Central memory CD8-positive, alpha-beta T cell (primary cell): ENCODE data around the gene CHRNB2.

ENCODE experiments used
- ATAC-seq: fragments of 150-1000 bp; cut with Tn5 transposase; replicated peaks from 2 replicates; pipeline ENCODE4 v1.10.0; 2022; ENCODE audit warnings: mild to moderate bottlenecking, moderate FRiP score, moderate number of reproducible peaks; ENCODE audit not compliant: poor library complexity, severe bottlenecking; ENCODE audit errors: extremely low read depth
- DNase-seq, 2 donors: peaks; one replicate each; pipeline ENCODE4 v3.0.0; 2021; ENCODE audit warnings: low spot score in 2 of 2
- H3K27ac Mint-ChIP-seq: one replicate; pipeline ENCODE4 v1.8.0; 2022; ENCODE audit warnings: low read depth, mild to moderate bottlenecking, moderate library complexity, mixed read lengths
- H3K27me3 Mint-ChIP-seq: one replicate; pipeline ENCODE4 v1.8.0; 2022; ENCODE audit warnings: mixed read lengths
- H3K36me3 Mint-ChIP-seq: one replicate; pipeline ENCODE4 v1.8.0; 2022; ENCODE audit warnings: mild to moderate bottlenecking, moderate library complexity, mixed read lengths; ENCODE audit not compliant: insufficient read depth
- H3K4me1 Mint-ChIP-seq: one replicate; pipeline ENCODE4 v1.8.0; 2022; ENCODE audit warnings: mixed read lengths
- H3K4me3 Mint-ChIP-seq: one replicate; pipeline ENCODE4 v1.8.0; 2022; ENCODE audit warnings: mild to moderate bottlenecking, moderate library complexity, mixed read lengths
- H3K9me3 Mint-ChIP-seq: one replicate; pipeline ENCODE4 v1.8.0; 2022; ENCODE audit warnings: mixed read lengths

CHRNB2 gene

DNA sequence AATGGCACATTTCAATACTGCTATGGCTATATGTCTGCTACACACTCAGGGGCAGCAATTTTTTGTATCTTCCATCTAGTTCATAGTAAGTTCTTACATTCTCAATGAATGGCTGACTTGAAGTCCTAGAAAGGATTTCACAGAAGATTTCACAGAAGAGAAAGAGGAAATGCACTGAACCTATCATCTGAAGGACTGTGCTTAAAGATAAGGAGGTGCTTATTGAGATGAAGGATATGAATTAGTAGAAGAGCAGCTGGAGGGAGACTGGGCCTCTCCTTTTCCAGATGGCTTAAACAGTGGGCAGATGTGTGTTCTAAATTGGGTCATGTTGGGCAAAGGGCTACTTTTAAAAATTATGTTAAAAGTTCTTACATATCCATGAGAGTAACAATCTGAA is 25.8 kb downstream of the CHRNB2 start:
- H3K27me3 Mint-ChIP-seq, result no peaks in the 10 kb centered on the region
- H3K4me3 Mint-ChIP-seq, result no peak overlapping the region
- ATAC-seq (no peak), DNase-seq (no peak)
- H3K4me1 Mint-ChIP-seq, result peaks cover 14% of the 10 kb centered on the region
- H3K27ac Mint-ChIP-seq, result no peak overlapping the region
- H3K9me3 Mint-ChIP-seq, result no peaks in the 10 kb centered on the region
- H3K36me3 Mint-ChIP-seq, result peaks cover 86% of the 10 kb centered on the region

DNA sequence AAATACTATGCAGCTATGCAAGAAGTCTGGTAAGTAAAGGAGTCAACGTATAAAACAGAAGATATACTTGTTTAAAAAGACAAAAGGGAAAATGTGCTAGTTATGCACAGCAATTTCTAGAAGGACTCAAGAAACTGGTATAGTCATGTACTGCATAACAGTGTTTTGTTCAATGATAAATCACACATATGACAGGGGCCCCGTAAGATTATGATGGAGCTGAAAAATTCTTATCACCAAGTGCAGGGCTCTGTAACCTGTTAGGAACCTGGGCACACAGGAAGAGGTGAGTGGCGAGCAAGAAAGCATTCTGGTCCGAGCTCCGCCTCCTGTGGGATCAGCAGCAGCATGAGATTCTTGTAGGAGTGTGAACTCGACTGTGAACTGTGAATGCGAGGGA is 27.2 kb downstream of the CHRNB2 start:
- Mint-ChIP-seq H3K9me3 (no peaks in the 10 kb centered on the region), H3K36me3 (peaks cover 78% of the 10 kb centered on the region), H3K27ac (no peak overlapping the region), H3K27me3 (no peaks in the 10 kb centered on the region), H3K4me1 (peaks cover 20% of the 10 kb centered on the region), H3K4me3 (no peak overlapping the region)
- ATAC-seq, result no peak
- DNase-seq, result no peak

DNA sequence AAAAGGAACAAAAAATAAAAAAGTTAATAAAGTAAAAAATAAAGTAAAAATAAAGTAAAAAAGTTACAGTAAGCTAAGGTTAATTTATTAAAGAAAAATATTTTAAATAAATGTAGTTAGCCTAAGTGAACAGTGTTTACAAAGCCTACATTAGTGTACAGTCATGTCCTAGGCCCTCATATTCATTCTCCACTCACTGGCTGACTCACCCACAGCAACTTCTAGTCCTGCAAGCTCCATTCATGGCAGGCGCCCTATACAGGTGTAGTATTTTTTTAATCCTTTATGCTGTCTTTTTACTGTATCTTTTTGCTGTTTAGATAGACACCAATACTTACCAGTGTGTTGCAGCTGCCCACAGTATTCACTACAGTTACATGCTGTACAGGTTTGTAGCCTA is 28.0 kb downstream of the CHRNB2 start:
- H3K9me3 Mint-ChIP-seq, result no peaks in the 10 kb centered on the region
- no peak overlapping the region for H3K4me3 Mint-ChIP-seq
- peaks cover 78% of the 10 kb centered on the region for H3K36me3 Mint-ChIP-seq
- H3K27ac Mint-ChIP-seq, result no peak overlapping the region
- peaks cover 28% of the 10 kb centered on the region for H3K4me1 Mint-ChIP-seq
- DNase-seq (no peak), ATAC-seq (no peak)
- H3K27me3 Mint-ChIP-seq, result no peaks in the 10 kb centered on the region

DNA sequence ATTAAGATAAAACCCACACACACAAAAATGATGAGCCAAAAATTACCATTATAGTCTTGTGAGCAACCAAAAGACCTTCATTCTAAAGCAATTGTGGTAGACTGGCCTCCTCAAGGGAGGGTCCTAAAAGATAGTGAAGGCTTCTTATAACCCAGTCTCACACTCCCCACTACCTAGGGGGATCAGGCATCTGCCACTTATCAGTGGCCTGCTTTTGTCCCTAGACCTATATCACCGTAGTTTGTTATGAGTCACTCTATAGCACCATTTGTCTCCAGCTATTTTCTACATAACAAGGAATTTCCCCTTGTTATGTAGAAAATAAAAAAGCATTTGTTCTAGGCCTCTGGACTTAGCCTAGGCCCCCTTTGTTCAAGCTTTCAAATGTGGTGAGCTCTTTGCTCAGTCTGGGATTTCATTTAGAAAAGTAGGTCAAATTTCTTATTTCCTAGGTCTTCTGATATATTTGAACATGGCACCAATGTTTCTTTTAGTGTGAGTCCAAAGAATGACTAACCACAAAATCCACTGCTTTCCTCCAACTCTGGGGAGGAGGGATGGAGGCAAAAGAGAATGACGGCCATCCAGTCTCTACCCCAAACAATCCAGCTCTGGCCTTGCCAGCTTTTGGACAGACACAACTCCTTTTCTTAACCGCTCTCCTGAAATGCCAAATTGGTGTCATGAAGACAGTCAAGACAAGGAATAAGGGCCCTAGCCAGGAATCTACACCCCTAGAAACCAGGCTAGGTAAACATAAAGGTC is 31.5 kb downstream of the CHRNB2 start:
- no peak overlapping the region for H3K27ac Mint-ChIP-seq
- no peak overlapping the region for H3K4me3 Mint-ChIP-seq
- peaks cover 55% of the 10 kb centered on the region for H3K4me1 Mint-ChIP-seq
- no peaks in the 10 kb centered on the region for H3K27me3 Mint-ChIP-seq
- H3K9me3 Mint-ChIP-seq, result no peaks in the 10 kb centered on the region
- peaks cover 72% of the 10 kb centered on the region for H3K36me3 Mint-ChIP-seq
- ATAC-seq, result no peak
- DNase-seq, result no peak

DNA sequence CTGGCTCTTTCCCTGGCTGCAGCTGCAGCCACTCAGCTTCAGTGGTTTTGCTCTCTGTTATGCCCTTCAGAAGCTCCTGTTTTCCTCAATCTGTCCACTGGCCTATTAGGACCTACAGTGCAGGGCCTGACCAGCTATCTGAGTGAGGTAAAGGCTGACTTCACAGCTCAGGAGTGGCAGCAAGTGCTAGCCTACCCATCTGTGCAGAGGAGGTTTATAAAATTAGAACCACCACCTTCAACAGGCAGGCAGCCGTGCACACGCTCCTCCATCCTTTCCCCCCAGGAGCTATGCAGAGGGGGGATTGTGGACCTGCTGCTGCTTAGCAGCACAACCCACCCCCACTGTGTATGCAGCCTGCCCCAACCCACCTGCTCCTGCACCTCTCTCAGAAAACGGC is 32.1 kb downstream of the CHRNB2 start:
- Mint-ChIP-seq H3K4me3 (peak overlapping the region; percentile 21), H3K27ac (peak overlapping the region; percentile 35), H3K27me3 (no peaks in the 10 kb centered on the region), H3K9me3 (no peaks in the 10 kb centered on the region), H3K4me1 (peaks cover 56% of the 10 kb centered on the region), H3K36me3 (peaks cover 70% of the 10 kb centered on the region)
- ATAC-seq, result no peak
- DNase-seq, result no peak

DNA sequence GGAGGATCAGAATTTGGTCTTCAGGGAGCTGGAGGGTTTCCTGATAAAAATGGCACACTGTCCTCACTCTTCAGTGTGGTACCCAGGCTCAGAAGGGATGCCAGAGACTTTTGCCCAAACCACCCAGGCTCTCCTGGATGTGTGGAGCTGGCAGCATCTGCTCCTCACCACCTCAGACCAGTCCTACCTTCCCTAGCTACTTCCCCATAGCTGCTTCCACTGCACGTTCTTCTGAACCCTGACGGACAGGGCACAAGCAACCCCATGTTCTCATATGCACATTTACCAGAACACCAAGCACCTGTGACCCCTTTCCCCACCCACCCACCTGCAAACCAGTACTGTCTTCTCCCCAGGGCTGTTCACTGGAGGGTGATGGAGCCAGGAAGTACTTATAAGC is 35.7 kb downstream of the CHRNB2 start:
- H3K27me3 Mint-ChIP-seq, result no peaks in the 10 kb centered on the region
- peaks cover 59% of the 10 kb centered on the region for H3K36me3 Mint-ChIP-seq
- H3K4me1 Mint-ChIP-seq, result peaks cover 74% of the 10 kb centered on the region
- H3K9me3 Mint-ChIP-seq, result no peaks in the 10 kb centered on the region
- H3K4me3 Mint-ChIP-seq, result no peak overlapping the region
- peak overlapping the region; percentile 88 for H3K27ac Mint-ChIP-seq
- DNase-seq, result no peak
- ATAC-seq, result no peak

DNA sequence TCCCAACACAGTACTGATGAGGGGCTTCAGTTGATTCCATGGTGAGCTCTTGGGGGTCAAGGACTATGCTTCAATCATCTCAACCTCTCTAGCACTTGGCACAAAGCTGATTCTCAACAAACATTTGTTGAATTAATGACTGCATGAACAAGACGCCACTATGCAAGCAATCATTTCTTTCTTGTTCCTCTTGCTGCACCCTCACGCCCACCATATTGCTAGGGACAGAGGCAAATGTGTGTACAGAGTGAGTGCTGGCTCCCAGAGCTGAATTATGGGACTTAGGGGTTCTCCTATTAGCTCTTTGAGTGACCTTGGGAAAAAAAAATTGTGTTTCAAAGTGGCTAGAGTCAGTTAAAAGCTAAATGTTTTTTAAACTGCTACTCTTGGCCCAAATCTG is 38.0 kb downstream of the CHRNB2 start:
- Mint-ChIP-seq H3K36me3 (peaks cover 50% of the 10 kb centered on the region), H3K9me3 (no peaks in the 10 kb centered on the region), H3K27ac (peak overlapping the region; percentile 88), H3K4me1 (peaks cover 77% of the 10 kb centered on the region), H3K27me3 (no peaks in the 10 kb centered on the region), H3K4me3 (peak overlapping the region; percentile 86)
- ATAC-seq (no peak), DNase-seq (no peak)

DNA sequence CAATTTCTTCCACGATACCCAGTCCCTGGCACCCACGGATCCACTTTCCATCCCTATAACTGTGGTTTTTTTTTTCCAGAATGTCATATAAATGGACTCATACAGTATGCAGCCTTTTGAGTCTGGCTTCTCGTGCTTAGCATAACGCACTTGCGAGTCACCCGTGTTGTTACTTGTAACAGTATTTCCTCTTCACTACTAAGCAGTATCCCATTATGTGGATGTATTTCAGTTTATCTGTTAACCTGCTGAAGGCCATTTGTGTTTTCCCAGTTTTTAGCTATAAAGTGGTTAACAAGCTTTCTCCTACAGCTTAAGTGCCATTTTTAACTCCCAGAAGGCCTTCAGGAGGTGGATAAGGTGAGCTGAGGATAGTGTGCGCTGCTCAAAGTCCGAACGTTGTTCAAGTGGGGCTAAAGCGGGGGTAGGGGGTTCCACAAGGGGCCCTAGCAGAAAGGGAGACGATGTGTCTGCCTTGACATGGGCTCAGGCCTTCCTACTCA is 39.6 kb downstream of the CHRNB2 start:
- no peaks in the 10 kb centered on the region for H3K27me3 Mint-ChIP-seq
- peak overlapping the region; percentile 95 for H3K27ac Mint-ChIP-seq
- H3K9me3 Mint-ChIP-seq, result no peaks in the 10 kb centered on the region
- peaks cover 37% of the 10 kb centered on the region for H3K36me3 Mint-ChIP-seq
- H3K4me3 Mint-ChIP-seq, result peak overlapping the region; percentile 86
- DNase-seq, result no peak
- no peak for ATAC-seq
- peaks cover 71% of the 10 kb centered on the region for H3K4me1 Mint-ChIP-seq

DNA sequence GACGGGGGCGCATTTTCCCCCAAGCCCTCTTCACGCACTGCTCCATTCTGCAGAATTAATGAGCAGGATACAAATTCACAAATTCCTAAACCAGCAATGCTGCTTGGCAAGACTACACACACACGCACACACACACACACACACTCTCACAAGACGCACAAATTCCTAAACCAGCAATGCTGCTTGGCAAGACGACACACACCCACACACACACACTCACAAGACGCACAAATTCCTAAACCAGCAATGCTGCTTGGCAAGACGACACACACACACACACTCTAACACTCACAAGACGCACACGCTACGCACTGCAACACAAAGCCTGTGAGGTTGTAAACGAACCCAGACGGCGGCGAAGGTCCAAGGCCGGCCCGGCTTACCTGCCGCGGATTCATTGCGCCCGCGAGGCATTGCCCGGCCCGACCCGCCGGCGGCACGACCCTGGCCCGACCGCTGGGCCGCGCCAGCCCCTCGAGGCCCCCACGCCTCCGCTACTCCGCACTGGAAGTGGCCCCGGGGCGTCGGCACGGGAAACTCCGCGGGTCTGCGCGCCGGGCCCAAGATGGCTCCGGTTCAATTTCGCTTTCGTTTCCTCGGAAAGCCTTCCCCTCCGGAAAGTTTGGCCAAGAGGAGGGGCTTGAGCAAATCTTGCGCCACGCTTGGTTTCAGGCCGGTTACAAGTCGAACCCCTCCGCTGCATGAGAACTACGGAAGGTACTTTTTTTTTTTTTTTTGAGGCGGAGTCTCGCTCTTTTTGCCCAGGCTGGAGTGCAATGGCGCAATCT is 40.2 kb downstream of the CHRNB2 start, which contains the start of gene ADAR:
TSS of gene ADAR (minus strand) at position 578 of the 788 bp plus-strand sequence. CDS start at position 398, 180 bp downstream.
- DNase-seq, result peak; percentile 71 to 85
- ATAC-seq, result peak; percentile 81
- Mint-ChIP-seq H3K4me3 (peak within 1 kb of the TSS; percentile 86), H3K27me3 (no peaks in the 10 kb centered on the region), H3K27ac (peak within 1 kb of the TSS; percentile 95), H3K4me1 (peaks cover 66% of the 10 kb centered on the region), H3K9me3 (no peaks in the 10 kb centered on the region), H3K36me3 (peaks cover 31% of the 10 kb centered on the region)

DNA sequence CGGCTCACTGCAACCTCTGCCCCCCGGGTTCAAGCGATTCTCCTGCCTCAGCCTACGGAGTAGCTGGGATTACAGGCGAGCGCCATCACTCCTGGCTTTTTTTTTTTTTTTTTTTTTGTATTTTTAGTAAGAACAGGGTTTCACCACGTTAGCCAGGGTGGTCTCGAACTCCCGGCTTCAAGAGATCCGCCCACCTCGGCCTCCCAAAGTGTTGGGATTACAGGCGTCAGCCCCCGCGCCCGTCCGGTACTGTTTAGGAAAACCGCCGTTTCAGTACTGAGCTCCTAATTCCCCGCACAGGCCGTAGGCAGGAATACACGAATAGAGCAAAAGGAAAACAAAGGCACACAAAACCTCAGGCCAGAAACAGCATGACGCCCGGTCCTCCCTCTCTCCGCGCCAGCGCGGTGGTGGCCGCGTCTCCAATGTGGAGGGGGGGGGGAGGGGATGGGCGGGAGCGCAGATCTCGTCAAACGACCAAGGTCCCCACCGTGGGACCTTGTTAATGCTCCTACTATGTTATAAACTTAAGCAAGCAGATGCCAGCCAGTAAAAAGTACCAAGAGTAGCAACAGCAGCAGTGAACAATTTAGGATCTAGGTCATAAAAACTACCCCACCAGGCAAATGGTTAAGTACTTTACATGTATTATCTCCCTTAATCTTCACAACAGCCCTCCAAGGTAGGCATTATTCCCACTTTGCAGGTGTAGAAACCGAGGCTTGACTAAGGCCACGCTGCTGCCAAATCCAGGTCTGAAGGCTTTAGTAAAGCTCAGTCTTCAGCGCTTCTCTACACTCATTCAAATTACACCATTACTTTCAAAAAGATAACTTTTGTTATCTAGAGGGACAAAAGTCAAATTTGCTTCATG is 41.1 kb downstream of the CHRNB2 start:
- peak in 1 of 2 donors; percentile 19 for DNase-seq
- Mint-ChIP-seq H3K9me3 (no peaks in the 10 kb centered on the region), H3K36me3 (peaks cover 31% of the 10 kb centered on the region)

DNA sequence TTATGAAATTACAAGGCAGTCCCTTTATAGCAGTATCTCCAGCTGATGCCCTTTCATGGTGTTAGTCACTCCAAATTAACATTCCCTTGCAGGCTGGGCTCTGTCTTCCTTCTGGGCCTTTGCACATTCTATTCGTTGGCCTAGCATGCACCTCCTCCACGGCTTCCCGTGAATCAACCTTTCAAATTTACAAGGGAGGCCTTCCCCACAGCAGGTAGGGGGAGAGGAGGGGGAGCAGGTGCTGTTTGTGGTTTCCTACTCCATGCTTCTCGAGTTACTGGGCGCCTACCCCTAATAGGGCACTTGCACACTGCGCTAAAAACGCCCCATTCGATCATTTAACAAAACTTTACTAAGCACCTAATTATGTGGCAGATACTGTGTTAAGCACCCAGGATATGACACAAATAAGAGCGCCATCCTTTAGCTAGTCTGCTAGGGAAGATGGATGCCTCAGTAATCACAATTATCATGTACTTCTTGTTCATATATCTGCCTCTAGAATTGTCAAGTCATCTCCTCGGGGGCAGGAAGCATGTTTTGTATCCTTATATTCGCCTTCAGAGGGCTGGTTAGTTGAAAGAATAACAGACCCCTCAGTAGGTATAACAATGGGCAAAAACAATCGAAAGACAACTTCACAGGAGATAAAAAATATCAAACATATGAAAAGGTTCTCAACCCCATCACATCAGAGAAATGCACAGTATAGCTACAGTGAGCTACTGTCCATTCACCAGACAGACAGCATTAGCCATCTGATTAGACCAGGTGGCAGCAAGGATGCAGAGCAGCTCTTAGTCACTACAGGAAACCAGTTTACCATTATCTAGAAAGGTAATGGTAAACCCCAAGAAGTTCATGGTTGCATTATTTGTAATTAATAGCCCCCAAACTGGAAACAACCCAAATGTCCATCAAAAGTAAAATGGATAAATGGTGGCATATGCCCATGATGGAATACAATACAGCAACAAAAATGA is 42.1 kb downstream of the CHRNB2 start:
- Mint-ChIP-seq H3K4me3 (peak overlapping the region; percentile 86), H3K27me3 (no peaks in the 10 kb centered on the region), H3K4me1 (peaks cover 60% of the 10 kb centered on the region), H3K9me3 (no peaks in the 10 kb centered on the region), H3K27ac (peak overlapping the region; percentile 95), H3K36me3 (peaks cover 25% of the 10 kb centered on the region)
- DNase-seq, result peak in 1 of 2 donors; percentile 35
- ATAC-seq, result peak; percentile 57

More for the DNA sequence above, 41.1 kb downstream of the CHRNB2 start:
- no peaks in the 10 kb centered on the region for H3K27me3 Mint-ChIP-seq
- peak overlapping the region; percentile 86 for H3K4me3 Mint-ChIP-seq
- ATAC-seq, result no peak
- peak overlapping the region; percentile 95 for H3K27ac Mint-ChIP-seq
- H3K4me1 Mint-ChIP-seq, result peaks cover 64% of the 10 kb centered on the region
